ENCODE data around the gene ADORA1.

Gene ADORA1

GRCh38 chr1:203158423-203158822, 30.9 kb downstream of the ADORA1 start:
- H3K4me3 ChIP-seq (ENCODE audit: control insufficient read depth, low read depth, low read length) = no peak overlapping the region
- no peak for TF ChIP-seq CTCF (conservative IDR thresholded peaks at IDR 0.05; ENCODE audit: control insufficient read depth, insufficient read depth, low read depth, low read length)

GRCh38 chr1:203158960-203159665, 31.6 kb downstream of the ADORA1 start:
- no peak for TF ChIP-seq CTCF (conservative IDR thresholded peaks at IDR 0.05; ENCODE audit: control insufficient read depth, insufficient read depth, low read depth, low read length)
- no peak overlapping the region for H3K4me3 ChIP-seq (ENCODE audit: control insufficient read depth, low read depth, low read length)
- DNase-seq (ENCODE audit: low read depth) = no peak

More at GRCh38 chr1:203158423-203158822, 30.9 kb downstream of the ADORA1 start:
- no peak for DNase-seq (ENCODE audit: low read depth)

- no peak for TF ChIP-seq CTCF (conservative IDR thresholded peaks at IDR 0.05; ENCODE audit: control insufficient read depth, insufficient read depth, low read depth, low read length)
These were observed 32.3 kb downstream of the ADORA1 start for GRCh38 chr1:203159844-203160243.

GRCh38 chr1:203161175-203161574, 33.6 kb downstream of the ADORA1 start:
- no peak for TF ChIP-seq CTCF (conservative IDR thresholded peaks at IDR 0.05; ENCODE audit: control insufficient read depth, insufficient read depth, low read depth, low read length)
- H3K4me3 ChIP-seq (ENCODE audit: control insufficient read depth, low read depth, low read length) = no peak overlapping the region
- DNase-seq (ENCODE audit: low read depth) = no peak

More at GRCh38 chr1:203159844-203160243, 32.3 kb downstream of the ADORA1 start:
- no peak overlapping the region for H3K4me3 ChIP-seq (ENCODE audit: control insufficient read depth, low read depth, low read length)
- no peak for DNase-seq (ENCODE audit: low read depth)

- TF ChIP-seq CTCF (conservative IDR thresholded peaks at IDR 0.05; ENCODE audit: control insufficient read depth, insufficient read depth, low read depth, low read length) = no peak
- H3K4me3 ChIP-seq (ENCODE audit: control insufficient read depth, low read depth, low read length) = no peak overlapping the region
- no peak for DNase-seq (ENCODE audit: low read depth)
These were observed 34.2 kb downstream of the ADORA1 start for GRCh38 chr1:203161703-203162102.

- DNase-seq (ENCODE audit: low read depth) = no peak
- TF ChIP-seq CTCF (conservative IDR thresholded peaks at IDR 0.05; ENCODE audit: control insufficient read depth, insufficient read depth, low read depth, low read length) = no peak
- H3K4me3 ChIP-seq (ENCODE audit: control insufficient read depth, low read depth, low read length) = no peak overlapping the region
These were observed 34.9 kb downstream of the ADORA1 start for GRCh38 chr1:203162403-203162802.

Data from fibroblast of mammary gland (primary cell).